ENCODE data around the gene DDX47.

DDX47 gene

DNA sequence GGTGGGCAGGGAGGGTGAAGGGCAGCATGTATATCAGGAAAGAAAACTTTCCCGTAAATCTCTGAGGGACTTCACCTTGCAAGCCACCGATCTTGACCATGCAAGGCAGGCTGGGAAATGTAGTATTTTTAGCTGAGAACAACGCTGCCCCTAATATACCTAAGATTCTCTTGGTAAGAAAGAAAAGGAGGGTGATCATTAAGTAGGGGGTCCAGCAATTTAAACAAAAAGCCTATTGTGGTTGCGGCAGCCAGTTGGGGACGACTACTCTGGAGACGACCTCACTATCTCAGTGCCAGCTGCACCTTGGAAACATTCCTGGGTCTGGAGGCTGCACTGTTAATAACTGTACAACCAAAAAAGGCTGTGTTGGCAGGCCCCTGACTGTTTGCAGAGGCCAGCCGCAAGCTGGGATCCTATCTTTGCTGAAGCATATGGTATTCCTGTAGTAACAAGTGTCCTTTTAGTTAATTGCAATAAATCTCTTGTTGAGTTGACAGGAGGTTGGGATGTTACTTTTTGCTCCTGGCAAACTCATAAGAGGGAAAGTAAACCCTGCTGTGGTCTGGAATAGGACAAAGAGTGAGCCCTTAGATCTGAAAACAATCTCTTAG is 21.3 kb upstream of the DDX47 start:
- Histone ChIP-seq H3K4me3 (peak overlapping the region; percentile 11 to 24), H3K9me3 (no peaks in the 10 kb centered on the region), H3K36me3 (no peaks in the 10 kb centered on the region), H3K27ac (peak overlapping the region in 1 of 2 donors; percentile 8), H3K27me3 (no peaks in the 10 kb centered on the region), H3K4me1 (peaks cover 0 to 32% (median 18%) of the 10 kb centered on the region in 4 donors)
- DNase-seq, result no peak
- intact Hi-C loops (cut with DNase I; ENCODE audit: low total_unique reads), result no loop called here
- TF ChIP-seq CTCF (IDR thresholded peaks at IDR 0.05), result no peak

DNA sequence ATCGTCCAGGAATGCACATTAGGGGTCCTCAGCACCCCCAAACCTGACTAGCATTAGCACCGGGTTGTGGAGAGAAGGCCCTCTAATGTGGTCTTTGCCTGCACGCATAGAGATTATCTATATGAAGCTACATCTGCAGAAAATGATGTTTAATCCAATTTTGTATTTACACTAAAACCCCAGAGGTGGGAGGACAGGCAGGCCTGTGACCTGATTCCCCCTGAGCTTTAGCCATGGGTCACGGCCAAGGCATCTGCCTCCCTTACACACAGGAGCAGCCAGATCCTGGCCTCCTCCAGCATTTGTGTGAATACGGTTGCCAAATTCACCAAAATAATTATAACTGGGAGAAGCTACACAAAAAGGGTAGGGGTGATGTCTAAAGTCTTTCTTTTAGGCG is 20.7 kb upstream of the DDX47 start:
- Histone ChIP-seq H3K4me3 (no peak overlapping the region), H3K27ac (no peak overlapping the region), H3K9me3 (no peaks in the 10 kb centered on the region), H3K27me3 (no peaks in the 10 kb centered on the region), H3K36me3 (no peaks in the 10 kb centered on the region), H3K4me1 (peaks cover 0 to 30% (median 18%) of the 10 kb centered on the region in 4 donors)
- DNase-seq, result no peak
- intact Hi-C loops (cut with DNase I; ENCODE audit: low total_unique reads), result no loop called here
- TF ChIP-seq CTCF (IDR thresholded peaks at IDR 0.05), result no peak

- TF ChIP-seq CTCF (IDR thresholded peaks at IDR 0.05), result no peak
- Histone ChIP-seq H3K27me3 (no peaks in the 10 kb centered on the region), H3K4me1 (peaks cover 0 to 11% (median 5%) of the 10 kb centered on the region in 4 donors), H3K4me3 (no peak overlapping the region), H3K36me3 (no peaks in the 10 kb centered on the region), H3K9me3 (no peaks in the 10 kb centered on the region), H3K27ac (no peak overlapping the region)
- DNase-seq, result no peak
- intact Hi-C loops (cut with DNase I; ENCODE audit: low total_unique reads), result no loop called here
Observed at GRCh38 chr12:12794686-12795085, 18.5 kb upstream of the DDX47 start.

DNA sequence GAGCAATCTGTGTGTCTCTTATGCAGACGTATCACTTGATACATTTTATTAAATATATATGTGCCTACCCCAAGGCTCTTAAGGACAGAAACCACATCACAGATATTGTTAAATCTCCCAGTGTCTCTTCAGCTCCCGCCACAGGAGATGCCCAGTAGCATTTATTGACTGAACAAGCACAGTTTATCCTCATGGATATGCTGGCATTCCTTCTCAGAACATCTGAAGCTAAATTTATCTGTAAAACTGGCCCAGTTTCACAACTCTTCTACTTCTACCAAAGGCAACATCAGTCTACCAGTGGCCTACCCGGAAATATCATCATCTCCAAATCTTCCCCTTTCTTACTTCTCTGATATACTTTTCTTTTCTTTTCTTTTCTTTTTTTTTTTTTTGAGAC is 17.0 kb upstream of the DDX47 start:
- no peak for DNase-seq
- Histone ChIP-seq H3K4me3 (no peak overlapping the region), H3K4me1 (peaks cover 0 to 11% (median 5%) of the 10 kb centered on the region in 4 donors), H3K9me3 (no peaks in the 10 kb centered on the region), H3K36me3 (no peaks in the 10 kb centered on the region), H3K27ac (no peak overlapping the region), H3K27me3 (no peaks in the 10 kb centered on the region)
- TF ChIP-seq CTCF (IDR thresholded peaks at IDR 0.05), result no peak
- intact Hi-C loops (cut with DNase I; ENCODE audit: low total_unique reads), result no loop called here

DNA sequence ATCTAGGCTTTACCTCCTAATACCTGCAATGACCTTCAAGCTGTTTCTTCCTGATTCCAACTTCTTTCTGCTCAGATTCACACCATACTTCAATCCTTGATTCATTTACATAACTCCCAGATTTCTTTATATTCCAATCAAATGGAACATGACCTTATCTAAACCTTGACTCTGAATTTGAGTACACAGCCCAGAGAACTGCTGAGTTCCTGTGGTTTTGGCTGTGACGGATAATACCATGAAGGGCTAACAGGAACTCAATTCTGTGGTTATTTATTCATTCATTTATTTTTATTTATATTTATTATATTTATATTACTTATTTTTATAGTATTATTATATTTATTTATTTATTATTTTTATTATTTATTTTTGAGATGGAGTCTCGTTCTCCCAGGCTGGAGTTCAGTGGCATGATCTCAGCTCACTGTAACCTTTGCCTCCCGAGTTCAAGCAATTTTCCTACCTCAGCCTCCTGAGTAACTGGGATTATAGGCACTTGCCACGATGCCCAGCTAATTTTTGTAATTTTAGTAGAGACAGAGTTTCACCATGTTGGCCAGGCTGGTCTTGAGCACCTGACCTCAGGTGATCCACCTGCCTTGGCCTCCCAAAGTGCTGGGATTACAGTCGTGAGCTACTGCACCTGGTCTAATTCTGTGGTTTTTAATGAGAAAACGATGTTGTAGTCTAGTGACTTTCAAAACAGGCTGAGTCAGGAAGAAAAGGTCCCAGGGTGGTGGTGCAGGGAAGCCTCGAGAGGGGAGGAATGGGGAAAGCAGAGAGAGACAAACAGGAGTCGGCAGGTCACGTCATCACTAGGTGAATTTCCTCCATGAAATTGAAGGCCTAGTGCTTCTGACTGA is 16.0 kb upstream of the DDX47 start:
- Histone ChIP-seq H3K4me1 (peaks cover 0 to 3% (median 2%) of the 10 kb centered on the region in 4 donors), H3K36me3 (no peaks in the 10 kb centered on the region), H3K27me3 (no peaks in the 10 kb centered on the region), H3K4me3 (no peak overlapping the region), H3K9me3 (no peaks in the 10 kb centered on the region), H3K27ac (no peak overlapping the region)
- DNase-seq, result no peak
- intact Hi-C loops (cut with DNase I; ENCODE audit: low total_unique reads), result no loop called here
- TF ChIP-seq CTCF (IDR thresholded peaks at IDR 0.05), result no peak
